ENCODE measurements around the gene RCN1.

Gene RCN1

GRCh38 chr11:32081129-32081641 is 9.7 kb upstream of the RCN1 start:
- no peak overlapping the region for H3K27ac ChIP-seq

GRCh38 chr11:32081901-32082300 is 9.0 kb upstream of the RCN1 start:
- no peak overlapping the region for H3K4me3 ChIP-seq
- H3K9me3 ChIP-seq: no peaks in the 10 kb centered on the region
- H3K4me1 ChIP-seq: no peaks in the 10 kb centered on the region
- TF ChIP-seq CTCF (IDR thresholded peaks at IDR 0.05): no peak
- DNase-seq: no peak
- no peaks in the 10 kb centered on the region for H3K27me3 ChIP-seq
- H3K36me3 ChIP-seq: no peaks in the 10 kb centered on the region
- intact Hi-C loops (cut with DNase I; ENCODE audit: low total_unique reads): no loop called here
- H3K27ac ChIP-seq: no peak overlapping the region

More at GRCh38 chr11:32081129-32081641, 9.7 kb upstream of the RCN1 start:
- no peaks in the 10 kb centered on the region for H3K4me1 ChIP-seq
- intact Hi-C loops (cut with DNase I; ENCODE audit: low total_unique reads): no loop called here
- TF ChIP-seq CTCF (IDR thresholded peaks at IDR 0.05): no peak
- no peak overlapping the region for H3K4me3 ChIP-seq
- H3K36me3 ChIP-seq: no peaks in the 10 kb centered on the region
- no peaks in the 10 kb centered on the region for H3K27me3 ChIP-seq
- no peaks in the 10 kb centered on the region for H3K9me3 ChIP-seq
- DNase-seq: no peak

- no peaks in the 10 kb centered on the region for H3K27me3 ChIP-seq
- intact Hi-C loops (cut with DNase I; ENCODE audit: low total_unique reads): no loop called here
- H3K9me3 ChIP-seq: no peaks in the 10 kb centered on the region
- no peaks in the 10 kb centered on the region for H3K36me3 ChIP-seq
- H3K4me3 ChIP-seq: no peak overlapping the region
- DNase-seq: no peak
- no peak overlapping the region for H3K27ac ChIP-seq
- H3K4me1 ChIP-seq: peaks cover 0 to under 1% (median 0%) of the 10 kb centered on the region in 4 donors
- no peak for TF ChIP-seq CTCF (IDR thresholded peaks at IDR 0.05)
These were observed 8.4 kb upstream of the RCN1 start for GRCh38 chr11:32082346-32082986.

GRCh38 chr11:32087597-32087996 is 3.3 kb upstream of the RCN1 start:
- no peak overlapping the region for H3K4me3 ChIP-seq
- H3K27ac ChIP-seq: peak overlapping the region; percentile 48 to 76
- TF ChIP-seq CTCF (IDR thresholded peaks at IDR 0.05): no peak
- H3K36me3 ChIP-seq: no peaks in the 10 kb centered on the region
- no peak for DNase-seq
- no peaks in the 10 kb centered on the region for H3K9me3 ChIP-seq
- no peaks in the 10 kb centered on the region for H3K27me3 ChIP-seq
- intact Hi-C loops (cut with DNase I; ENCODE audit: low total_unique reads): no loop called here
- peaks cover 4 to 38% (median 24%) of the 10 kb centered on the region in 4 donors for H3K4me1 ChIP-seq

- Histone ChIP-seq H3K4me3 (peak overlapping the region; percentile 20 to 21), H3K27ac (peak overlapping the region; percentile 48 to 76), H3K9me3 (no peaks in the 10 kb centered on the region), H3K36me3 (no peaks in the 10 kb centered on the region), H3K27me3 (no peaks in the 10 kb centered on the region), H3K4me1 (peaks cover 4 to 46% (median 29%) of the 10 kb centered on the region in 4 donors)
- TF ChIP-seq CTCF (IDR thresholded peaks at IDR 0.05): no peak
- DNase-seq: peak; percentile 63 to 86
- intact Hi-C loops (cut with DNase I; ENCODE audit: low total_unique reads): no loop called here
These were observed 2.5 kb upstream of the RCN1 start for GRCh38 chr11:32088117-32088941.

Data from tibial artery (tissue), 4 donors.